ENCODE results near the gene TAGLN.

GRCh38 chr11:117201658-117202305 is 2.6 kb downstream of the TAGLN start:
- TF ChIP-seq CTCF (IDR thresholded peaks at IDR 0.05) = no peak
- no peak for TF ChIP-seq EZH2 (IDR thresholded peaks at IDR 0.05; ENCODE audit: borderline replicate concordance, insufficient read depth, low read depth, low read length, poor library complexity, severe bottlenecking)

Data from B cell (primary cell).